Mesendoderm (in vitro differentiated cells): ENCODE data around the gene BRWD1. TPM values are rescaled to one million over a fixed set of nuclear protein-coding genes. Genes with fewer than 3 reads are reported as not detected.

Source experiments
- DNase-seq: peaks from one replicate; pipeline ENCODE4 v3.0.0; 2013
- H2AK5ac ChIP-seq: 2 replicates; pipeline ENCODE4 v1.6.1; 2013; ENCODE audit warnings: low read length, inconsistent platforms
- H2BK120ac ChIP-seq: 2 replicates; pipeline ENCODE4 v1.6.1; 2013; ENCODE audit warnings: low read depth, mild to moderate bottlenecking, low read length, moderate library complexity, mixed read lengths
- H2BK15ac ChIP-seq: replicated peaks from 2 replicates; pipeline ENCODE4 v1.6.1; 2013; ENCODE audit warnings: low read depth, mild to moderate bottlenecking, moderate library complexity
- H2BK5ac ChIP-seq: 2 replicates; pipeline ENCODE4 v1.6.1; 2013; ENCODE audit warnings: low read length, inconsistent platforms
- H3K18ac ChIP-seq: 2 replicates; pipeline ENCODE4 v1.6.1; 2013; ENCODE audit warnings: mild to moderate bottlenecking, low read length, mixed read lengths
- H3K23ac ChIP-seq: one replicate; pipeline ENCODE4 v1.6.1; 2013; ENCODE audit warnings: low read length
- H3K27ac ChIP-seq: 2 replicates; pipeline ENCODE4 v1.5.1; 2013; ENCODE audit warnings: low read depth, mild to moderate bottlenecking, inconsistent platforms, low read length, moderate library complexity
- H3K27me3 ChIP-seq: 2 replicates; pipeline ENCODE4 v1.6.1; 2013; ENCODE audit warnings: low read length, control low read depth, mild to moderate bottlenecking, inconsistent platforms; ENCODE audit not compliant: insufficient read depth, poor library complexity
- H3K36me3 ChIP-seq: 2 replicates; pipeline ENCODE4 v1.6.1; 2013; ENCODE audit warnings: low read length, inconsistent platforms; ENCODE audit not compliant: control insufficient read depth, insufficient read depth
- H3K4ac ChIP-seq: one replicate; pipeline ENCODE4 v1.6.1; 2013; ENCODE audit warnings: low read depth, mild to moderate bottlenecking, low read length, moderate library complexity
- H3K4me1 ChIP-seq: 2 replicates; pipeline ENCODE4 v1.6.1; 2013; ENCODE audit warnings: low read depth, low read length, inconsistent platforms; ENCODE audit not compliant: control insufficient read depth
- H3K4me2 ChIP-seq: 2 replicates; pipeline ENCODE4 v1.6.1; 2013; ENCODE audit warnings: low read length
- H3K4me3 ChIP-seq: 2 replicates; pipeline ENCODE4 v1.5.1; 2013; ENCODE audit warnings: mild to moderate bottlenecking, low read length
- H3K56ac ChIP-seq: one replicate; pipeline ENCODE4 v1.6.1; 2013; ENCODE audit warnings: low read length
- H3K79me1 ChIP-seq: 2 replicates; pipeline ENCODE4 v1.6.1; 2013; ENCODE audit warnings: low read length, inconsistent platforms
- H3K79me2 ChIP-seq: 2 replicates; pipeline ENCODE4 v1.6.1; 2013; ENCODE audit warnings: mild to moderate bottlenecking, low read length; ENCODE audit not compliant: control insufficient read depth, insufficient read depth
- H3K9ac ChIP-seq: 2 replicates; pipeline ENCODE4 v1.6.1; 2013; ENCODE audit warnings: low read length, inconsistent platforms
- H4K5ac ChIP-seq: one replicate; pipeline ENCODE4 v1.6.1; 2013; ENCODE audit warnings: low read length
- H4K8ac ChIP-seq: one replicate; pipeline ENCODE4 v1.6.1; 2013; ENCODE audit warnings: low read depth, mild to moderate bottlenecking, control low read depth, low read length, moderate library complexity
- WGBS: extraction: QIAGEN DNeasy Blood & Tissue Kit; methylation state at CpG from one replicate; pipeline ENCODE4 v1.1.7; 2013; ENCODE audit warnings: low lambda C conversion rate, missing lambda C conversion rate; ENCODE audit not compliant: insufficient coverage; ENCODE audit errors: extremely low coverage; 5-methylcytosine and 5-hydroxymethylcytosine counted together
- small RNA-seq: library from polyadenylated mRNA; stranded (forward); fragments of <200 nt; extraction: miRNeasy Mini kit (QIAGEN cat#:217004); gene quantifications from one replicate; pipeline ENCODE3, GENCODE V24; 2013; ENCODE audit not compliant: insufficient read depth

The BRWD1 gene

DNA sequence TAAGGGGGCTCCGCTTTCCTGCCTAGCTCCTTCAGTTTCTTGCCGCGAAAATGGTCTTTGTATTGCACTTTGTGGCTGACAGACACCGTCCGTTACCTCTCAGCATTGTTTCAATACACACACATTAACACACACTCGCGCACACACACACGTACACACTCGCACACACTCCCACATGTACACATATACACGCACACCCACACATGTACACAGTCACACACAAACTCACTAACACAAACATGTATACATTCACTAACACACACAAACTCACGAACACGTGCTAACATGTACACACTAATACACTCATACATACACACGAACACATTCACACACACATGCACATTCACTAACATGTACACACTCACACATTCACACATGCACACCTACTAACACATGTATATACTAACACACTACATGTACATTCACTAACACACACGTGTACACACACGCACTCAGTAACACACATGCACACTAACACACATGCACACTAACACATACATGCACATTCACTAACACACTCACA lies 179.1 kb downstream of the BRWD1 start:
- Histone ChIP-seq H3K23ac (no peak overlapping the region), H2BK15ac (no peak overlapping the region), H3K4me3 (no peak overlapping the region), H4K8ac (no peak overlapping the region), H3K4ac (no peak overlapping the region), H3K9ac (no peak overlapping the region), H2BK120ac (no peak overlapping the region), H3K4me1 (no peaks in the 10 kb centered on the region), H3K56ac (no peak overlapping the region), H3K27ac (no peak overlapping the region), H3K79me1 (no peaks in the 10 kb centered on the region), H2AK5ac (no peak overlapping the region), H2BK5ac (no peak overlapping the region), H3K27me3 (no peaks in the 10 kb centered on the region), H3K4me2 (no peak overlapping the region), H3K18ac (no peak overlapping the region), H3K79me2 (no peaks in the 10 kb centered on the region), H3K36me3 (no peaks in the 10 kb centered on the region), H4K5ac (no peak overlapping the region)
- DNase-seq = no peak
- 100% methylated on average over 8 of the region's 15 CpGs for WGBS

Small RNA genes lying within 50 kb of the gene (small RNA-seq; reads per million reads assigned to genes)
- not detected for gene RF00019
